Measurements from ENCODE around the gene TANC1.

GRCh38 chr2:158967731-158968395 lies 577 bp upstream of the TANC1 start:
- TF ChIP-seq POLR2A (IDR thresholded peaks at IDR 0.05; ENCODE audit: low read length) (no peak), GATA1 (IDR thresholded peaks at IDR 0.05; ENCODE audit: low read depth, low read length) (no peak)

Measured in erythroblast (primary cell).